ENCODE measurements around the gene PACRGL. TPM values are rescaled to one million over a fixed set of nuclear protein-coding genes. Genes with fewer than 3 reads are reported as not detected.

PACRGL gene
- total RNA-seq, 1 experiment from 2014 or later = 14.9 TPM

DNA sequence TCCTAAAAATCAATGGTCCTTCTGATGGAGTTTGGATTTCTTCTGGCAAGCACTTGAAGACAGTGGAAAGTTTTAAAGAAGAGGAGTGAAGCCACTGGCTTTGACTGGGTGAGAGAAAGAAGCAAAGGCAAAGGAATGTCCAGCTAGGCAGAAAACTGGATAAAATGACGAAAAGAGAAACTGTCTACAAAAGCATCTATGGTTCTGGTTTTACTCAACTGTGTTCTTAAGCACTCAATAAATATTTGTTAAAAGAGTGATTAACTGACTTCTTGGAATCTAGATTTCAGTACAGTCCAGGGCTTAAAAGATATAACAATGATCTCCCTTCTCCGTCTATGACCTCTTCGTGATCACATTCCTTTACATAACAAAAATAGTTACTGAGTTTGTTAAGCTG, 52.4 kb downstream of the PACRGL start:
- BruUV-seq (replicated peaks) = no TSS peak
- no peaks in the 10 kb centered on the region for H3K36me3 ChIP-seq (ENCODE audit: control insufficient read depth, insufficient read depth, low read length)
- H3K27me3 ChIP-seq (replicated peaks; ENCODE audit: control insufficient read depth, insufficient read depth, low read length) = no peaks in the 10 kb centered on the region
- POLR2A ChIA-PET = no interaction called here
- no peak overlapping the region for H3K4me3 Mint-ChIP-seq (ENCODE audit: unreplicated experiment)
- H3K4me3 ChIP-seq (ENCODE audit: low read depth, low read length) = no peak overlapping the region
- CTCF ChIA-PET = no interaction called here
- H3K9me3 ChIP-seq = no peaks in the 10 kb centered on the region
- H3K36me3 Mint-ChIP-seq (ENCODE audit: insufficient read depth, unreplicated experiment) = no peaks in the 10 kb centered on the region
- no peaks in the 10 kb centered on the region for H3K27me3 Mint-ChIP-seq (ENCODE audit: insufficient read depth, unreplicated experiment)
- no peak overlapping the region for H3K27ac Mint-ChIP-seq (ENCODE audit: unreplicated experiment)
- DNase-seq = no peak
- H3K4me1 ChIP-seq = no peaks in the 10 kb centered on the region
- H3K9me3 Mint-ChIP-seq (ENCODE audit: unreplicated experiment) = no peaks in the 10 kb centered on the region
- TF ChIP-seq, protein P1, sequence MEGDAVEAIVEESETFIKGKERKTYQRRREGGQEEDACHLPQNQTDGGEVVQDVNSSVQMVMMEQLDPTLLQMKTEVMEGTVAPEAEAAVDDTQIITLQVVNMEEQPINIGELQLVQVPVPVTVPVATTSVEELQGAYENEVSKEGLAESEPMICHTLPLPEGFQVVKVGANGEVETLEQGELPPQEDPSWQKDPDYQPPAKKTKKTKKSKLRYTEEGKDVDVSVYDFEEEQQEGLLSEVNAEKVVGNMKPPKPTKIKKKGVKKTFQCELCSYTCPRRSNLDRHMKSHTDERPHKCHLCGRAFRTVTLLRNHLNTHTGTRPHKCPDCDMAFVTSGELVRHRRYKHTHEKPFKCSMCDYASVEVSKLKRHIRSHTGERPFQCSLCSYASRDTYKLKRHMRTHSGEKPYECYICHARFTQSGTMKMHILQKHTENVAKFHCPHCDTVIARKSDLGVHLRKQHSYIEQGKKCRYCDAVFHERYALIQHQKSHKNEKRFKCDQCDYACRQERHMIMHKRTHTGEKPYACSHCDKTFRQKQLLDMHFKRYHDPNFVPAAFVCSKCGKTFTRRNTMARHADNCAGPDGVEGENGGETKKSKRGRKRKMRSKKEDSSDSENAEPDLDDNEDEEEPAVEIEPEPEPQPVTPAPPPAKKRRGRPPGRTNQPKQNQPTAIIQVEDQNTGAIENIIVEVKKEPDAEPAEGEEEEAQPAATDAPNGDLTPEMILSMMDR (IDR thresholded peaks at IDR 0.05; ENCODE audit: insufficient read depth in 1 of 2, low read depth in 1 of 2, low read length in 1 of 2, severe bottlenecking in 1 of 2, unreplicated experiment in 1 of 2) = no peak
- intact Hi-C loops (cut with micrococcal nuclease; ENCODE audit: unreplicated experiment) = no loop called here
- no peaks in the 10 kb centered on the region for H3K4me1 Mint-ChIP-seq (ENCODE audit: low read depth, unreplicated experiment)

DNA sequence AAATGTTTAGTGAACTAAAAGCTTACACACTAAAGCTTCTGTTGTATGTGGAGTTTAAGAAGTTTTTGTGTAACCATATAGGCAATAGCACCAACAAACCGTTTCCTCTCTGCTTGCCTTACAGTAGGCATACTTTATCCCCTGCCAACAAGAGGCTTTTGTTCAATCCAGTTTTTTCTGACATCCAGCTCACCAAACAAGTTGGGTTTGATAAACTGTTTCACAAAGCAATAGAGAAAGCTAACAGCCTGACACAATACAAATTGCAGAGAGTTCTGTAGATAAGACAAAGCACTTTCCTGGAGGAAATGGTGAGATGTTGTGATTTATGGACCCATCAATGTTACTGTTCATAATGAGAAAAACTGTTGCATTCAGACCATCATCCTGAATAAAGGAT, 53.8 kb downstream of the PACRGL start:
- H3K4me1 Mint-ChIP-seq (ENCODE audit: low read depth, unreplicated experiment) = no peaks in the 10 kb centered on the region
- no peak for DNase-seq
- H3K27me3 Mint-ChIP-seq (ENCODE audit: insufficient read depth, unreplicated experiment) = no peaks in the 10 kb centered on the region
- no peaks in the 10 kb centered on the region for H3K36me3 Mint-ChIP-seq (ENCODE audit: insufficient read depth, unreplicated experiment)
- Histone ChIP-seq H3K4me1 (no peaks in the 10 kb centered on the region), H3K9me3 (no peaks in the 10 kb centered on the region), H3K36me3 (ENCODE audit: control insufficient read depth, insufficient read depth, low read length) (no peaks in the 10 kb centered on the region), H3K4me3 (ENCODE audit: low read depth, low read length) (no peak overlapping the region), H3K27me3 (replicated peaks; ENCODE audit: control insufficient read depth, insufficient read depth, low read length) (no peaks in the 10 kb centered on the region)
- ChIA-PET CTCF (no interaction called here), POLR2A (no interaction called here)
- intact Hi-C loops (cut with micrococcal nuclease; ENCODE audit: unreplicated experiment) = no loop called here
- TF ChIP-seq, protein P1 (IDR thresholded peaks at IDR 0.05; ENCODE audit: insufficient read depth in 1 of 2, low read depth in 1 of 2, low read length in 1 of 2, severe bottlenecking in 1 of 2, unreplicated experiment in 1 of 2) = no peak
- no peak overlapping the region for H3K4me3 Mint-ChIP-seq (ENCODE audit: unreplicated experiment)
- no TSS peak for BruUV-seq (replicated peaks)
- H3K27ac Mint-ChIP-seq (ENCODE audit: unreplicated experiment) = no peak overlapping the region
- no peaks in the 10 kb centered on the region for H3K9me3 Mint-ChIP-seq (ENCODE audit: unreplicated experiment)

DNA sequence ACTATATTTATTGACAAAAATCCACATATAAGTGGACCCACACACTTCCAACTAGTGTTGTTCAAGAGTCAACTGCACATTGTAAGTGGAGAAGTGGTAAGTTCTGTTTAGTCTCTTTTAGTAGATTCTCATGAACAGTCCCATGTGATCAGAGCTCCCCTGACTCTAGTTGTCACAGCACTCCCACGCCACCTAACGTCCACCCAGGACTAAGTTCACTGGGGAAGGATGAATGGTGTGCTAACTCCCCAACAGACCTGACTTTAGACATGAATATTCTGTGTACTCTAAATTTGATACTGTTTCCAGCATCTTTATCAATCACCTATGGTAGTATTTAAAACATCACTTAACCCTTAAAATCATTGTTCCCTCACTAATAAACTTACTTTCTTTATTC, 59.8 kb downstream of the PACRGL start:
- no peaks in the 10 kb centered on the region for H3K36me3 Mint-ChIP-seq (ENCODE audit: insufficient read depth, unreplicated experiment)
- Histone ChIP-seq H3K9me3 (no peaks in the 10 kb centered on the region), H3K4me3 (ENCODE audit: low read depth, low read length) (no peak overlapping the region), H3K36me3 (ENCODE audit: control insufficient read depth, insufficient read depth, low read length) (no peaks in the 10 kb centered on the region), H3K27me3 (replicated peaks; ENCODE audit: control insufficient read depth, insufficient read depth, low read length) (no peaks in the 10 kb centered on the region), H3K4me1 (no peaks in the 10 kb centered on the region)
- no peak overlapping the region for H3K27ac Mint-ChIP-seq (ENCODE audit: unreplicated experiment)
- no peaks in the 10 kb centered on the region for H3K27me3 Mint-ChIP-seq (ENCODE audit: insufficient read depth, unreplicated experiment)
- H3K4me1 Mint-ChIP-seq (ENCODE audit: low read depth, unreplicated experiment) = no peaks in the 10 kb centered on the region
- intact Hi-C loops (cut with micrococcal nuclease; ENCODE audit: unreplicated experiment) = loop anchor here (1.0 kb wide), 1 partner anchor 341 kb away; no protein-coding TSS in a partner anchor
- no TSS peak for BruUV-seq (replicated peaks)
- TF ChIP-seq, protein P1 (IDR thresholded peaks at IDR 0.05; ENCODE audit: insufficient read depth in 1 of 2, low read depth in 1 of 2, low read length in 1 of 2, severe bottlenecking in 1 of 2, unreplicated experiment in 1 of 2) = peak; percentile 23 to 36
- peak; percentile 29 to 39 for DNase-seq
- no peak overlapping the region for H3K4me3 Mint-ChIP-seq (ENCODE audit: unreplicated experiment)
- no peaks in the 10 kb centered on the region for H3K9me3 Mint-ChIP-seq (ENCODE audit: unreplicated experiment)
- POLR2A ChIA-PET = no interaction called here
- CTCF ChIA-PET = interaction anchor here (0.7 to 1.0 kb wide), 2 partner anchors 13 kb away, joined by 3 read pairs; no protein-coding TSS in a partner anchor
